Activated CD4-positive, alpha-beta T cell treated with anti-CD3 and anti-CD28 coated beads, Interleukin-2, amount 10 ng/mL, durations not matched to agents 7 days and 5 days (primary cell): ENCODE results near the gene TMA7B. TPM values are rescaled to one million over a fixed set of nuclear protein-coding genes. Genes with fewer than 3 reads are reported as not detected.
"Not testable (repeated sequence)": the region's sequence is repeated elsewhere in the genome, so short reads cannot be mapped to it uniquely, and the experiment has no call there.

Source experiments
- CTCF ChIA-PET: fragments of 350-600 bp; sonication (Branson Sonifier 250); formaldehyde crosslinking; loops from one replicate; lab custom pipeline; 2021; ENCODE audit warnings: antibody characterized with exemption; lab: Charles Lee
- POLR2A ChIA-PET: fragments of 350-600 bp; sonication (Branson Sonifier 250); formaldehyde crosslinking; loops from one replicate; lab custom pipeline; 2021; ENCODE audit warnings: antibody characterized with exemption; lab: Charles Lee
- DNase-seq: peaks from one replicate; pipeline ENCODE4 v3.0.0-alpha.2; 2020
- H3K27ac Mint-ChIP-seq: one replicate; pipeline ENCODE4 v1.8.0; 2021; ENCODE audit warnings: mild to moderate bottlenecking, moderate library complexity, mixed read lengths
- H3K27me3 Mint-ChIP-seq: one replicate; pipeline ENCODE4 v1.8.0; 2021; ENCODE audit warnings: mixed read lengths
- H3K36me3 Mint-ChIP-seq: one replicate; pipeline ENCODE4 v1.8.0; 2021; ENCODE audit warnings: low read depth, mixed read lengths
- H3K4me1 Mint-ChIP-seq: one replicate; pipeline ENCODE4 v1.8.0; 2021; ENCODE audit warnings: mixed read lengths
- H3K4me3 Mint-ChIP-seq: one replicate; pipeline ENCODE4 v1.8.0; 2021; ENCODE audit warnings: mild to moderate bottlenecking, moderate library complexity, mixed read lengths
- H3K9me3 Mint-ChIP-seq: one replicate; pipeline ENCODE4 v1.8.0; 2021; ENCODE audit warnings: mixed read lengths
- total RNA-seq, 2 experiments: library from RNA; stranded (reverse); gene quantifications; one replicate each; pipeline ENCODE4 v1.2.3, GENCODE V29; 2021

The TMA7B gene
- total RNA-seq, 2 experiments from 2014 or later, result 4.7 to 5.4 TPM

DNA sequence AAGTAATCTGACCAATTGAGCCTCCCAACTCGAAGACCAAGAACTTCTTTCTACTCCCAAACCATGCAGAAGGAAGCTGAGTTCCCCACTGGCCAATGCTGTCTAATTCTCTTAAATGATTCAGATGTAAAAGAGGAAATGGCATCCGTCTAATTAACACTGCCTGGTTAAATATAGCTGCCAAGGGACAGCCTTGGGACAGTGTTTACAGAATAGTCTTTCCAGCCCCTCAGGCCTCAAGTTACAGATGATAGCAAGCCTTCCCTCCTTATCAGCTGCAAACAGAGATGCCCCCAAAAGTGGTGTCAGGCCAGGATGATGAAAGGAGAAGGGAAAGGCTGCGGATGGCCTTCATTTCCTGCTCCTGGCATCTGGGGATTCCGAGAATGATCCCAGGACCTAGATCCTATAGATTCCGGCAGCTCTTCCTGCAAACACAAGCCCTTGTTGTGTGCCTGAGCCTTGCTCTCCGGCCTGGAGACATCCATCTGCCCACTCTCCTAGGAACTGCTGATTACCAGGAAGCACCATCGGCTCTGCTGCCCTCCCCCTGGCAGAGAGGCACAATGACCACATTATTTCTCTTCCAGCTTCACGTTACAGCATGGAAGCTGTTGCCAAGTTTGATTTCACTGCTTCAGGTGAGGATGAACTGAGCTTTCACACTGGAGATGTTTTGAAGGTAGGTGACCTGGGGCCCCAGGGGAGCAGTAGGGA lies 13.5 kb upstream of the TMA7B start:
- Mint-ChIP-seq H3K4me1 (peaks cover 94% of the 10 kb centered on the region), H3K36me3 (peaks cover 78% of the 10 kb centered on the region), H3K9me3 (peaks cover 4% of the 10 kb centered on the region), H3K27ac (no peak overlapping the region), H3K4me3 (no peak overlapping the region), H3K27me3 (no peaks in the 10 kb centered on the region)
- ChIA-PET CTCF (interaction anchor here (0.9 to 1.4 kb wide), 5 partner anchors 13 to 54 kb away, joined by 3 to 5 read pairs (median 3); no protein-coding TSS in a partner anchor), POLR2A (no interaction called here)
- no peak for DNase-seq

GRCh38 chr22:39947220-39948216 lies 12.7 kb upstream of the TMA7B start:
- Mint-ChIP-seq H3K4me3 (no peak overlapping the region), H3K36me3 (peaks cover 82% of the 10 kb centered on the region), H3K27ac (no peak overlapping the region), H3K27me3 (no peaks in the 10 kb centered on the region), H3K9me3 (peaks cover 4% of the 10 kb centered on the region), H3K4me1 (peaks cover 93% of the 10 kb centered on the region)
- ChIA-PET CTCF (interaction anchor here (0.9 to 1.3 kb wide), 3 partner anchors 15 to 55 kb away, joined by 3 read pairs; no protein-coding TSS in a partner anchor), POLR2A (no interaction called here)
- DNase-seq, result no peak

DNA sequence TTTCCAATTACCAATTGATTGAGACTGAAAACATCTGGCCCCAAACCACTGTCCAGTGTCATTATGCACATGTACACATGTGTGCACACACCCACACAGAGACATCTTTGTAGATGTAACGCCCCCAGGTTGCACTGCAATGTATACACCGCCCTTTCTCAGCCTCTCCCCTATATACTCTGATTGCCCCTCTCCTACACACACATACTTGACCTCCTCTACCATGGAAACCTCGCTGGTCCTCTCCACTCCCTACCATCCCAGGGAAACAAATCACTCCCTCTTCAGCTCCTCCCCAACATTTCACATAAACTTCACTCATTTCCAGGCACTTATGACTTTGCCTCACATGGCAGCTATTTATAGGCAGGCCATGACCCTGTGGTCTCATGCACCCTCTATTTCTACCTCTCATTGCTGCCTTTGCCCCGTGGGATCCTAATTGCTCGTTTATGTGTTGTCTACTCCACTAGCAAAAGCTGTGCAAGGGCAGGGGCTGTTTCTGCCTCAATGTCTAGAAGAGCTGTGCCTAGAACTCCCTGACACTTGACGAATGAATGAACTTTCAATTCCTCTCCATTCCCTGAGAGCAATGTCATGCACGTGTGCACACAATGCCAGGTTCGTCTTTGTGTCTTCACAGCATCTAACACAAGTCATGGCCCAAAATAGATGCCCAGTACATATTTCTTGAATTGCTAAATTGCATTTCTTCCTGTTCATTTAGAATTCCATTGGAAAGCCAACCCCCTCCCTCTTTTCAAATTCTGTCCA lies 10.0 kb upstream of the TMA7B start:
- CTCF ChIA-PET, result interaction anchor here (0.5 to 1.9 kb wide), 4 partner anchors 8 to 149 kb away, joined by 3 to 5 read pairs (median 3); no protein-coding TSS in a partner anchor
- Mint-ChIP-seq H3K9me3 (peaks cover 4% of the 10 kb centered on the region), H3K27ac (peak overlapping the region; percentile 14), H3K4me1 (peaks cover 90% of the 10 kb centered on the region), H3K27me3 (no peaks in the 10 kb centered on the region), H3K4me3 (no peak overlapping the region), H3K36me3 (peaks cover 86% of the 10 kb centered on the region)
- no peak for DNase-seq
- POLR2A ChIA-PET, result interaction anchor here (0.6 kb wide), 1 partner anchor 275 kb away, joined by 5 read pairs; no protein-coding TSS in a partner anchor

- CTCF ChIA-PET, result interaction anchor here (0.6 to 0.8 kb wide), 4 partner anchors 11 to 417 kb away, joined by 3 to 5 read pairs (median 4); no protein-coding TSS in a partner anchor
- H3K9me3 Mint-ChIP-seq, H3K27me3 Mint-ChIP-seq: not testable (repeated sequence)
- Mint-ChIP-seq H3K4me1 (peaks cover 88% of the 10 kb centered on the region), H3K27ac (peak overlapping the region; percentile 76), H3K4me3 (peak overlapping the region; percentile 6), H3K36me3 (peaks cover 92% of the 10 kb centered on the region)
- POLR2A ChIA-PET, result interaction anchor here (0.6 kb wide), 1 partner anchor 215 kb away, joined by 6 read pairs; no protein-coding TSS in a partner anchor
- DNase-seq, result peak; percentile 58
Observed at GRCh38 chr22:39951603-39952293, 8.4 kb upstream of the TMA7B start.

- H3K4me3 Mint-ChIP-seq, result peak overlapping the region; percentile 6
- CTCF ChIA-PET, result interaction anchor here (0.6 to 1.5 kb wide), 3 partner anchors 10 to 423 kb away, joined by 3 to 4 read pairs (median 4); no protein-coding TSS in a partner anchor
- H3K4me1 Mint-ChIP-seq, result peaks cover 88% of the 10 kb centered on the region
- peak overlapping the region; percentile 76 for H3K27ac Mint-ChIP-seq
- H3K36me3 Mint-ChIP-seq, result peaks cover 93% of the 10 kb centered on the region
- POLR2A ChIA-PET, result no interaction called here
- H3K27me3 Mint-ChIP-seq, result no peaks in the 10 kb centered on the region
- H3K9me3 Mint-ChIP-seq, result peaks cover 4% of the 10 kb centered on the region
- DNase-seq, result no peak
Observed at GRCh38 chr22:39952347-39952746, 7.8 kb upstream of the TMA7B start.

DNA sequence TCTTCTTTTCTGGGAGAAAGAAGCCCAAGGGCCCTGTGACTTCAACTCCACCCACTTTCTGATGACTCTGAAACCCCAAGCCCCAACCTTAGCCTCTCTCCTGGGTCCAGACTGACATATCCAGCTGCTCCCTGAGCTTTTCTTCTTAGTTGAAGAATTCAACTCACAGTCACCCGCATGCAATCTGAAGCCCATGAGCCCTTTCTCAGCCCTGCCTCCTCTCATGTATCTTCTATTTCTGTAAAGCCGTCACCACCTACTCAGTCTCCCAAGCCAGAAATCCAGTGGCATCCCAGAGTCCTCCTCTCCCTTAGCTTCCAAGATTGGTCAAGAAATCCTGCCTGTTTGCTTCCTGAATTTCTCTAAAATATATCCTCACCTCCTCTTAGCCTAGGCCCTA lies 7.1 kb upstream of the TMA7B start:
- CTCF ChIA-PET, result interaction anchor here (0.9 to 1.5 kb wide), 8 partner anchors 10 to 424 kb away, joined by 3 to 4 read pairs (median 3); no protein-coding TSS in a partner anchor
- H3K4me3 Mint-ChIP-seq, result peak overlapping the region; percentile 14
- H3K9me3 Mint-ChIP-seq, result peaks cover 4% of the 10 kb centered on the region
- H3K27me3 Mint-ChIP-seq, result no peaks in the 10 kb centered on the region
- POLR2A ChIA-PET, result no interaction called here
- DNase-seq, result no peak
- H3K27ac Mint-ChIP-seq, result peak overlapping the region; percentile 84
- H3K4me1 Mint-ChIP-seq, result peaks cover 89% of the 10 kb centered on the region
- peaks cover 91% of the 10 kb centered on the region for H3K36me3 Mint-ChIP-seq

- Mint-ChIP-seq H3K36me3 (peaks cover 91% of the 10 kb centered on the region), H3K4me3 (no peak overlapping the region), H3K9me3 (peaks cover 4% of the 10 kb centered on the region), H3K27me3 (no peaks in the 10 kb centered on the region), H3K4me1 (peaks cover 89% of the 10 kb centered on the region), H3K27ac (no peak overlapping the region)
- ChIA-PET POLR2A (no interaction called here), CTCF (interaction anchor here (1.5 kb wide), 1 partner anchor 18 kb away, joined by 3 read pairs; no protein-coding TSS in a partner anchor)
- no peak for DNase-seq
Observed at GRCh38 chr22:39954584-39955055, 5.6 kb upstream of the TMA7B start.

GRCh38 chr22:39955675-39956074 lies 4.5 kb upstream of the TMA7B start:
- Mint-ChIP-seq H3K36me3 (peaks cover 91% of the 10 kb centered on the region), H3K4me3 (no peak overlapping the region), H3K9me3 (peaks cover 4% of the 10 kb centered on the region), H3K27me3 (no peaks in the 10 kb centered on the region), H3K4me1 (peaks cover 89% of the 10 kb centered on the region), H3K27ac (no peak overlapping the region)
- DNase-seq, result no peak
- POLR2A ChIA-PET, result no interaction called here
- CTCF ChIA-PET, result interaction anchor here (1.0 kb wide), 1 partner anchor 51 kb away, joined by 3 read pairs; no protein-coding TSS in a partner anchor

DNA sequence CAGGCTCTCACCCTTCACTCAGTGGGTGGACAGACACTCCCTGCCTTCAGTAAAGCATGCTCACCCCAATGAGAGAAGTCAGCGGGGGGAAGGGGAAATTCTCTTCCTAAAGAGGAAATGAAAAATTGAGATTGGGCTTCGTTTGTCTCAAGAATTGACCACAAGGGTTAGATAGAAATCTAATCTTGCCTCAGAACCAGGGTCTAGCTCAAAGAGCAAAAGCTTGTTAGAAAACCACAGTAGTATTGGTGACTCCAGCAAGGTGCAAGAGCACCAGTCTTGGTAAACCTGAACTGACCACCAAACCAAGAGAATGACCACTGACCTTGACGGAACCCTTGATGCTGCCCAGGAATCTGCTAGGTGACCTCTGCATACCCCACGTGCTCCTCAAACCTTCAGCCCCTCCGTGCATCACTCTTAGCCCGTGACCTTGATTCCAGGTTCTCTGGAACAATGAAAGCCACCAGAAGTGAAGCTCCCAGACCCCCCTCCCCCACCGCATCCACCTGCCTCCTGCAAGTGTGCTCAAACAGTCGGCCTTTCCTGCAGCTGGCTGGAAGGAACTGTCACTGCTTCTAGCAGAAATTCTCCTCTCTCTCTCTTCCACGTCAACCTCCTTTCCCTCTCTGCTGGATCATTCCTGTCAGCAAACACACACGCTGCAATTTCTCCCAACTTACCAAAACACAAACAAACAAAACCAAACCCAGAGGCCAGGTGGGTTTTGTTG lies 3.1 kb upstream of the TMA7B start:
- DNase-seq, result no peak
- Mint-ChIP-seq H3K27ac (peak overlapping the region; percentile 16), H3K36me3 (peaks cover 92% of the 10 kb centered on the region), H3K4me3 (no peak overlapping the region), H3K4me1 (peaks cover 90% of the 10 kb centered on the region), H3K27me3 (no peaks in the 10 kb centered on the region), H3K9me3 (no peaks in the 10 kb centered on the region)
- CTCF ChIA-PET, result interaction anchor here (0.8 kb wide), 1 partner anchor 338 kb away, joined by 3 read pairs; no protein-coding TSS in a partner anchor
- POLR2A ChIA-PET, result no interaction called here

DNA sequence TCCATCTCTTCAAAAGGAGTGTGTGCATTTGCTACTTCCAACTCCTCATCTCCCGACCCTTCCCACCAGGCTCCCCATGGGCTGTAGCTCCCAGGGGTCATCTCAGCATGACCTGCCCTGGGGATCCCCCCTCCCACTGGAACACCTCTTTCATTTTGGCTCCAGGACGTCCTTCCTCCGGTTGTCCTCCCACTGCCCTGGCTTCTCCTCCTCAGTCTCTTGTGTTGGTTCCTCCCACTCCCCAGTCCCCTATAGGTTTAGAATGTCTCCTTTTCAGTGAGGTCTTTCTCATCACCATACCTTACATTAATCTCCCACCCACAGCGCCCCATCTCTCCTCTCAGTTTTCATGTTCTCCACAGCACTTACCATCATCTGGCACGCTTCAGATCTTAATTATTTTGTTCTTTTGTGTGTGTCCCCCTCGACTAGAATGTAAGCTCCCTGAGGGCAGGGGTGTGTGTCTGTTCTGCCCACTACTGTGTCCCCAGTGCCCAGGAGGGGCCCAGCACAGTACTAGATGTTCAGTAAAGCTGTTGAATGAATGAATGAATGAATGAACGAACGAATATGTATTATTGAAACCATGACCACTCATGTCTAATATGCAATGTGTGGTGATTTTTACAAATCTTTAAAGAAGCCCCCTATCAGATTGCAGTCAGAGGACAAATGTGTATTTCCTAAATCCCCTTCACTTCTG lies 2.0 kb upstream of the TMA7B start:
- H3K4me1 Mint-ChIP-seq, result peaks cover 88% of the 10 kb centered on the region
- H3K4me3 Mint-ChIP-seq, result no peak overlapping the region
- no peaks in the 10 kb centered on the region for H3K27me3 Mint-ChIP-seq
- H3K9me3 Mint-ChIP-seq, result no peaks in the 10 kb centered on the region
- peak overlapping the region; percentile 42 for H3K27ac Mint-ChIP-seq
- no peak for DNase-seq
- H3K36me3 Mint-ChIP-seq, result peaks cover 89% of the 10 kb centered on the region
- ChIA-PET CTCF (interaction anchor here (0.8 kb wide), 1 partner anchor 26 kb away, joined by 4 read pairs; no protein-coding TSS in a partner anchor), POLR2A (no interaction called here)
